Measurements from ENCODE around the gene ANKRD29.

Gene ANKRD29

DNA sequence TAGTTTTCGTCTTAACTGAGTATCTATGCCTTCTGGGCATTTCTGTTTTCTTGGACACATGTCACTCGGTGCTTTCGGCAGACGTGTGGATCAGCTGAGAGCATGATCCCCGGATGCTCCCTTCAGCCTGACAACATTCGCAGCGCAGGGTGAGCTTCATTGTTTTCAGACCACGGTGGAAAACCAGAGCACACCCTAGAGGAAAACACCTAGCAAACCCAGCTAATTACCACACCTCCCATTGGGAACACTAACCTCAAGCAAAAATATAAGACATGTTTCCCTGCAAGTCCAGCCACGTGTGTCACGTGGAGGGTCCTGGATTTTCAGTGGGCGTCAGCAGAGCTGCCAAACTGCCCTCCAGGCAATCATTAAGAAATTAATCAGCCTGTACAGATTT is 31.0 kb downstream of the ANKRD29 start:
- no peak overlapping the region for H3K4me3 ChIP-seq (ENCODE audit: low read depth, low read length)
- no peak for DNase-seq (ENCODE audit: low read depth, low spot score)
- TF ChIP-seq, protein P1, sequence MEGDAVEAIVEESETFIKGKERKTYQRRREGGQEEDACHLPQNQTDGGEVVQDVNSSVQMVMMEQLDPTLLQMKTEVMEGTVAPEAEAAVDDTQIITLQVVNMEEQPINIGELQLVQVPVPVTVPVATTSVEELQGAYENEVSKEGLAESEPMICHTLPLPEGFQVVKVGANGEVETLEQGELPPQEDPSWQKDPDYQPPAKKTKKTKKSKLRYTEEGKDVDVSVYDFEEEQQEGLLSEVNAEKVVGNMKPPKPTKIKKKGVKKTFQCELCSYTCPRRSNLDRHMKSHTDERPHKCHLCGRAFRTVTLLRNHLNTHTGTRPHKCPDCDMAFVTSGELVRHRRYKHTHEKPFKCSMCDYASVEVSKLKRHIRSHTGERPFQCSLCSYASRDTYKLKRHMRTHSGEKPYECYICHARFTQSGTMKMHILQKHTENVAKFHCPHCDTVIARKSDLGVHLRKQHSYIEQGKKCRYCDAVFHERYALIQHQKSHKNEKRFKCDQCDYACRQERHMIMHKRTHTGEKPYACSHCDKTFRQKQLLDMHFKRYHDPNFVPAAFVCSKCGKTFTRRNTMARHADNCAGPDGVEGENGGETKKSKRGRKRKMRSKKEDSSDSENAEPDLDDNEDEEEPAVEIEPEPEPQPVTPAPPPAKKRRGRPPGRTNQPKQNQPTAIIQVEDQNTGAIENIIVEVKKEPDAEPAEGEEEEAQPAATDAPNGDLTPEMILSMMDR (IDR thresholded peaks at IDR 0.05; ENCODE audit: low read depth, low read length) = no peak
- in situ Hi-C loops (cut with HindIII; ENCODE audit: low sequenced_read_pairs) = no loop called here

DNA sequence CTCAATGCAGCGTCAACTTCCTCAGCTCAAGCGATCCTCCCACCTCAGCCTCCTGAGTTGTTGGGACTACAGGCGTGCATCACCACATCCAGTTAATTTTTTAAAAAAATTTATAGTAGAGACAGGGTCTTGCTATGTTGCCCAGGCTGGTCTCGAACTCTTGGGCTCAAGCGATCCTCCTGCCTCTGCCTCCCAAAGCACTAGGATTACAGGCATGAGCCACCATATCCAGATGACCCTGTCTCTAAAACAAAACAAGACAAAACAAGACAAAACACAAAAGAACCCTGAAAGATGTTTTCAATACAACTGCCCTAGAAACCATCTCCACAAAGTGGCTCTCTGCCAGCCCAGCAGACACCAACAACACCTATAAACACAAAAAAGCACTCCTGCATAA is 31.4 kb downstream of the ANKRD29 start:
- in situ Hi-C loops (cut with HindIII; ENCODE audit: low sequenced_read_pairs) = no loop called here
- TF ChIP-seq, protein P1 (IDR thresholded peaks at IDR 0.05; ENCODE audit: low read depth, low read length) = no peak
- no peak overlapping the region for H3K4me3 ChIP-seq (ENCODE audit: low read depth, low read length)
- DNase-seq (ENCODE audit: low read depth, low spot score) = no peak

DNA sequence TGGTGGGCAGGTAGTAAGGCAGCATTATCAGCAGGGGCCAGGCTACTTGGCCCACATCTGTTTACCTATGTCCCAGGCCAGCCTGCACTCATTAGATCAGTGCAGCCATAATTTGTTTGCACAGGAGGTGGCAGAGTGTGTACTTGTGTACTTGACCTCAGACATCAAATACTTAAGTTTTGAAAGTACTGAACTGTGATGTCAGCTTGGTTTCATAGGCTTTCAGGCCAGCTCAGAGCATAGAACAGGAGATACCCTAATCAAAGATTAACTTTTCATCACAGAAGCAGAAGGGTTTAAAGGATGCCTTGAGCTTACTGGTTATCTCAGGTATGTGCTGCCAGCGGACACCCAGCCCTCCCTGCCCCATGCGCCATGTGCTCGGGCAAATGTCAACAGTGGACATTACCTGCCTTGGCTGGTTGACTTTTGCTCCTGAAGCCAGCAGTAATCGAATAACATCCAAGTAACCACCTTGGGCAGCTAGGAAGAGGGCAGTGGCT is 33.2 kb downstream of the ANKRD29 start:
- in situ Hi-C loops (cut with HindIII; ENCODE audit: low sequenced_read_pairs) = no loop called here
- TF ChIP-seq, protein P1 (IDR thresholded peaks at IDR 0.05; ENCODE audit: low read depth, low read length) = no peak
- H3K4me3 ChIP-seq (ENCODE audit: low read depth, low read length) = no peak overlapping the region
- DNase-seq (ENCODE audit: low read depth, low spot score) = no peak

DNA sequence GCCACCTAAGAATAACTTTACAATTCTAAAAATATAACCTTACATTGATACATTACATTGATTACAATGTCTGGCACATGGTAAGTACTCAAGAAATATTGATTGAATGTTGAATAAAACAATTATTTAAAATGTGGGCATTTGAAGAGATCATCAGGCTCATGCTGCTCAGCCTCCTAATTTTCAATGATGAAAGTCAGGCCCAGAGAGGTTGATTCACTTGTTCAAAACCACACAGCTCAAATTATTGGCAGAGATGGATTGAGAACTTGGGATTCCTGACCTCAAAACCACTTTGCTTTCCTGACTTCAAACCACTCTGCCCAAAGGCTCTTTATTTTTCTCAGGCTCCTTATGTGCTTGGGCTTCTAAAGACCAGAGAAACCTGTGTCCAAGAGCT is 34.7 kb downstream of the ANKRD29 start:
- no peak for DNase-seq (ENCODE audit: low read depth, low spot score)
- H3K4me3 ChIP-seq (ENCODE audit: low read depth, low read length) = no peak overlapping the region
- in situ Hi-C loops (cut with HindIII; ENCODE audit: low sequenced_read_pairs) = no loop called here
- TF ChIP-seq, protein P1 (IDR thresholded peaks at IDR 0.05; ENCODE audit: low read depth, low read length) = no peak

DNA sequence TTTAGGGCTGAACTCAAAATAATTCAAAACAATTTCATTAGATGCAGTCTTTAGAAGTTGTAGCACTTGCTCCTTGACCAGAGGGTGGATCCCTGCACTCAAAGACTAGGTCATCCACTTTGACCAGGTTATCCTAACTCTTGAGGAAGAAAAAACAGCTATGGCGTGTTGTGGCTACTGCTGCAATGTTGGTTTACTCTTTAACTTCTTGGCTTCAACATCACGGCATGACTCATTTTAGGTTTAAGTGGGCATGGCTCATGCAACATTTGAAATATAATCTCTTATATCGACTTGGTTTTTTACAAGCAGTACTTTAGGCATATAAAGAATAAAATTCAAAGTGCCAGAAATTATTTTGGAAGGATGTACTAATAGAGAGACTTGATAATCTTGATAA is 35.4 kb downstream of the ANKRD29 start:
- TF ChIP-seq, protein P1 (IDR thresholded peaks at IDR 0.05; ENCODE audit: low read depth, low read length) = no peak
- H3K4me3 ChIP-seq (ENCODE audit: low read depth, low read length) = no peak overlapping the region
- in situ Hi-C loops (cut with HindIII; ENCODE audit: low sequenced_read_pairs) = no loop called here
- DNase-seq (ENCODE audit: low read depth, low spot score) = peak; percentile 88

DNA sequence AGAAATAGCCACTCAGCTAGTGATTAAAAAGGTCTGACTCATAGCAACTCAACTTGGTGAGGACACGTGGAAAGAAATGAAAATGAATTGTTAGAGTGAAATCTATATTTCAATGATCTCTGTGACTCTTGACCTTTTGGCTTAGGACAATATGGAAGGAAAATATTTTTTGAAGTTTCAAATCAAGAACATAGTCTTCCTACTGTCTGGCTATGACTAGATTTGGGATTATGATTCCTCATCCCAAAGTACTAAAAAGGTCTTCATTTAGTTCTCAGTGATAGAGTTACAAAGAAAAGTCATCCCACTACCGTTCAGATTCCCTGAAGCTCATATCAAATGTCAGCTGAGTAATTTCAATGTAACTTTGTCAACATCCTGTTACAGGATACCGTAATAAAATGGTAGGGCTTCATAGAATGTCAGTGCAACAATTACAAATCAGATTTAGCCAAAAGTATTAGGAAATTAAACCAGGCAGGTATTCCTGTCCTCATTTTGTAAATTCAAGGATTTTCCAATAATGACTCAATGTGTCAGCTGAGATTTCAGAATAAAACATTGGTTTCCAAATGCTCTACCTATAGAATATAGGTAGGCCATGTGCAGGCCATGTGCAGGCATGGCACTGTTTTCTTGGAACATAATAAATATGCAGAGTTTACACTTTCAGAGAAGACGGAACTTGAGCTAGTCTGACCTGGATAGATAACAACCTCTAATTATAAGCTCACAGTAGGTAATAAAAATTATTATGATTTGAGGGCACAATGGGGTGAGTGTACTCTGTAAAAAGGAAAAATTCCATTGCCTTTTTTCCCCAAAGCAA is 36.0 kb downstream of the ANKRD29 start:
- peak; percentile 58 for DNase-seq (ENCODE audit: low read depth, low spot score)
- TF ChIP-seq, protein P1 (IDR thresholded peaks at IDR 0.05; ENCODE audit: low read depth, low read length) = no peak
- no peak overlapping the region for H3K4me3 ChIP-seq (ENCODE audit: low read depth, low read length)

More for the DNA sequence above, 36.0 kb downstream of the ANKRD29 start:
- in situ Hi-C loops (cut with HindIII; ENCODE audit: low sequenced_read_pairs) = no loop called here
